GM12875 (cell line): ENCODE measurements around the gene TTC27.
"Not testable (repeated sequence)": the region's sequence is repeated elsewhere in the genome, so short reads cannot be mapped to it uniquely, and the experiment has no call there.

Experiments used
- H3K4me3 ChIP-seq: one replicate; pipeline ENCODE4 v1.5.1; 2011; ENCODE audit warnings: low read depth, low read length, control low read depth
- CTCF ChIP-seq: IDR thresholded peaks from 2 replicates; pipeline ENCODE4 v1.5.1; 2011; ENCODE audit warnings: low read depth, mild to moderate bottlenecking, control low read depth, inconsistent platforms, low read length, moderate library complexity, borderline replicate concordance; ENCODE audit not compliant: insufficient read depth

TTC27 gene

DNA sequence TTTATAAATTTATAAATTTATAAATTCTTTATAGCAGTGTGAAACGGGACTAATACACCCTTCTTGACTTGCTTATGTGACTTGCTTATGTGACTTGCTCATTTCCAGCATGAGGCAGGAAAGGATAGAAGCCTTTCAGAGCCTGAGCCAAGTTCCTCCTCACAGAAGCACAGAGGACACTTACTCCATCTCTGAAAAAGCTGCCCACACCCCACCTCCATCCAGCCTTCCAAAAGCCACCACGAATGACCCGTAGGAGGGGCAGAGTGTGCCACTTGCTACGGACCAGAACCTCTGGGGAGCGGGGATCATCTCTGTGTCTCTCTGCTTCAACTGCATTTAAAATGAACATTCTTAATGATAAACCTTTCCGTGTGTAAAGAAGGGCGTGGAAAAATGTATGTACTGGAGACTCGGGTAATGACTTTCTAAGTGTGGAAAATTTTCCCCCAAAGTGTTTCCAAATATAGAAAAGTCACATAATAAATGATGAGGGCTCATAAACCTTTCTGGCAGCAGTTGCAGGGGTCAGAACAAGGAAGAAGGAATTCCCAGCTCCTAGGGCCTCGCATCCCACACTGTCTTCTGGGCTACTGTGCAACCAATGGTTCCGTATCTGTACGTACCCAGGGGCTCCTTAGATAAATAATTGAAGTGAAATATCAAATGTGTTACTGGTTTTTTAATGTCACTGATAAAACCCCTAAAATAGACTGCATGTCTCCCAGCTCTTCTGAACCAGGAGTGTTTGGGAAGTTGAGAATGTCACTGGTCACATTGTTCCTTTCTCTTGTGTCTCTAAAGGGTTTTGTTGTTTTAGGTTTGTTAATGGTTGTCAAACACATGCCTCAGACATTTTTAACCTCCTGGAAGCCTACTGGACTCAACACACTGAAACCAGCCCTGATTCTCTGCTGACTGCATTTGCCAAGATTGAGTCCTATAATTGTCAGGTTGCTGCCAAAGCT, 214.4 kb downstream of the TTC27 start:
- TF ChIP-seq CTCF = no peak
- H3K4me3 ChIP-seq = no peak overlapping the region

GRCh38 chr2:32843699-32844098, 215.8 kb downstream of the TTC27 start:
- no peak overlapping the region for H3K4me3 ChIP-seq
- no peak for TF ChIP-seq CTCF

GRCh38 chr2:32844253-32844652, 216.4 kb downstream of the TTC27 start:
- H3K4me3 ChIP-seq = no peak overlapping the region
- no peak for TF ChIP-seq CTCF

- H3K4me3 ChIP-seq = not testable (repeated sequence)
These were observed 218.4 kb downstream of the TTC27 start for GRCh38 chr2:32846274-32846673.

GRCh38 chr2:32847734-32848133, 219.9 kb downstream of the TTC27 start:
- H3K4me3 ChIP-seq = no peak overlapping the region
- TF ChIP-seq CTCF = no peak

GRCh38 chr2:32849456-32850194, 221.8 kb downstream of the TTC27 start:
- no peak overlapping the region for H3K4me3 ChIP-seq
- TF ChIP-seq CTCF = no peak

GRCh38 chr2:32851777-32852439, 224.1 kb downstream of the TTC27 start:
- H3K4me3 ChIP-seq = no peak overlapping the region
- TF ChIP-seq CTCF = no peak
